Stimulated activated CD4-positive, alpha-beta T cell treated with anti-CD3 and anti-CD28 coated beads, TNF-alpha, amount 100 ng/mL, for 1 hour (primary cell): ENCODE data around the gene RLBP1.
A peak's percentile ranks its signal among the peaks of the same experiment; 100 is the strongest.

Experiments used
- DNase-seq, 3 donors: peaks; one replicate each; pipeline ENCODE4 v3.0.0-alpha.2; 2020; ENCODE audit warnings: low read depth in 3 of 3, low spot score in 1 of 3

Gene RLBP1

GRCh38 chr15:89206908-89207331, 14.5 kb downstream of the RLBP1 start:
- peak; percentile 24 to 68 (median 37) for DNase-seq

DNA sequence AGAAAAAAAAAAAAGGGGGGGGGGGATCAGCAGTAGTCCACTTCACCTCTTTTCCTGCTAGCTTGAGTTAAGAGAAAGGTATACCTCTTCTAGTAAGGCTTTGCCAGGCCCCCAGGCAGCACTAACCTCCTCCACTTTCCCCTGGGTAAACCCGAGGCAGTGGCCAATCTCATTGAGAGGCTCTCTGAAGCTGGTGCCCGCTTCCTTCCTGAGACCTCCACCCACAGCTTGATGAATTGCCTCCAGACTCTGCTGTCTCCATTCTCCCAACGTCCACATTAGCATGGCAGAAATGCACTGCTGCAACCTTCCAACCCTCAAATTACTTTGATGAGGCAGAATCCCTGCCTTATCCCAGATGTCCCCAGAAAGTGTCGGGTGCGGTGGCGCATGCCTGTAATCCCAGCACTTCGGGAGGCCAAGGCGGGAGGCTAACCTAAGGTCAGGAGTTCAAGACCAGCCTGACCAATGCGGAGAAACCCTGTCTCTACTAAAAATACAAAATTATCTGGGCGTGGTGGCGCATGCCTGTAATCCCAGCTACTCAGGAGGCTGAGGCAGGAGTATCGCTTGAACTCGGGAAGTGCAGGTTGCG, 15.3 kb downstream of the RLBP1 start:
- DNase-seq, result no peak

DNA sequence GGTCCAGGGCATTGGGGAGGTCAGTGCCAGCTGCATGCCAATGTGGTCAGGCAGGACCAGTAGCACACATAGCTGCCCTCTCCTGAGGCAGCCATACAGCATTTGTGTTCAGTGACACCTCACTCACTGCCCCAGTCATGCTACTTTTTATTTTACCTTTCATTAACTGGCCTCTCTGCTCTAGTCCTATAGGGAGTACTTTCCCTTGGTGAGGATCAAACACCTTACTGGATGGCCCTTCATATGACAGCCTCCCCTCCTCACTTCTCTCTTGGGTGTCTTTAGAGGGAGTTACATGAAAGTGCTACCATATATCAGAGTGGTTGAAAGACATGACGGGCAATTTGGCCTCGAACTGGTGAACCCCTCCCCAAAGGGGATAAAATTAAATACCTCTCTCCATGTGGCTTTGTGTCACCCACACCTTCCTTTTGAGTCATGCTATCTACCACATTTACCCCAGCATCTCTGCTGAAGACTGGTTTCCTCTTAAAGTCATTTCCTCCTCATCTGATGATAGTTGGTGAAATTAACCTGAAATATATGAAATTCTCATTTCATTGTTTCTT, 17.6 kb downstream of the RLBP1 start:
- no peak for DNase-seq

DNA sequence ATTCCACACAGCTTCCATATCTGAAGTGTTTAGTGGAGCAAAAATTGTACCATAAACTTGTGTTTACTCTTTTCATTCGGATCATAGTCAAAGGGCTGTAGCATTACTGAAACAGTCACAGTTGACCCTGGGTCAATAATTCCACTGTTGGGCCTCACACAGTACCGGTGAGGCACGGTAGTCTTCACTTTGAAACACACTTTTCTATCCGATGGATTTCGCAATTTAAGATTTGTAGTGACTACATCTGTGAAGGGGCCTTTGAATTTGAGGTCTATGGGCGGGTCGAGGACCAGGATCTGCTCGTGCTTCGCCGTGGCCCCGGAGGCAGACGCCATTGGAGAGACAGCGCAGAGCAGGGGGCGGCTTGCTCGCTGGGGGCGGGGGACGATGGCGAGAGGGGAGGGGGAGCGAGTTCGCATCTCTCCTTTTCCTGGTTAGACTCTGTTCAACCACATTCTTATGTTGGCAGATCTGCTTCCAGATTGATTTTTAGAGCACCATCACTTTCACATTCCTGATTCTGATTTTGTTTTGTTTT, 19.8 kb downstream of the RLBP1 start:
- DNase-seq, result no peak

DNA sequence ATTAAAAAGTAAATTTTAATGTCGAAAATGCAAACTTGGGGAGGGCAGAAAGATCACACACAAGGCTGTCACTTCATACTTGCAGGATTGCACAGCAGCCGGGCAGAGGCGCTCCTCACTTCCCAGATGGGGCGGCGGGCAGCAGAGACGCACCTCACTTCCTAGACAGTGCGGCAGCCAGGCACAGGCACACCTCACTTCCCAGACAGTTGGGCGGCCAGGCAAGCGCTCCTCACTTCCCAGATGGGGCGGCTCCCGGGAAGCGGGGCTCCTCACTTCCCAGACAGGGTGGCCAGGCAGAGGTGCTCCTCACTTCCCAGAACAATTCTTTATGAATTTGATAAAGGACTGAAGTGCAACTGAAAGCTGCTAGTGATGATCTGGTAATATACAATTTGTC, 21.2 kb downstream of the RLBP1 start:
- no peak for DNase-seq

DNA sequence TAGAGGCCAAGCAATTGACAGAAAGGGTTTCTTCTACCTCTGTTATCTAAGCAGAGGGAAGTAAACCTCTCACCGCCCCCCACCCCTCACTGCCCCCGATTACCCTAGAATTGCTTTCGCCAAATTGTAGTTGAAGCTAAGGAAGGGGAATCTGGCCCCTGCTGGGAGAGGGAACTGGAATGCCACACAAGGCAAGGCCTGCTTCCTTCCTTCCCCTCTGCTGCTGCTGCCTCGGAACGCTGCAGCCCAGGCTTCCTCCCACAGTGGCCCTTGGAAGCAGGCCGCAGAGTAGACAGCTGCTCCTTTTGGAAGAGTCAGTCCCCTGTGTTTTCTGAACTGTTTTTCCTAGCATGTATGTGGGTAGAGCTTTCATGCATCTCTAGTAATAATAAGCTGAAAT, 21.6 kb downstream of the RLBP1 start:
- DNase-seq, result no peak

DNA sequence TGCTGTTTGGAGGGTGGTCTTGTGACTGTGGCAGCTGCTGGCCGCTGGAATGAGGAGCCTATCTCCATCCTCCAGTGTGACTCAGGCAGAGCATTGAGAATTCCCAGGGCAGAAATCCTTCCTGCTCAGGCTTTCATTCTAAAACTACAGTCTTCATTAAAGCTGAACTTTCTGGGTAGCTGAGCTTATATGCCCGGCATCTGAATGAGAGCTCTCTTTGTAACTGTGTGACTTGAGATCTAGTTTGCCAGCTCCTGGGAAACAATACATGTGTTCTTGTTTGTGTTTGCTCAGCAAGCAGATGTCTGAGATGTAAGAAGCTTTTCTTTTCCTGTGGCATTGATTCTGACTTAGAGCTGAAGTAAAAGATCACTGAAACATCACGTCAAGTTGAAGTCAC, 22.4 kb downstream of the RLBP1 start:
- no peak for DNase-seq

DNA sequence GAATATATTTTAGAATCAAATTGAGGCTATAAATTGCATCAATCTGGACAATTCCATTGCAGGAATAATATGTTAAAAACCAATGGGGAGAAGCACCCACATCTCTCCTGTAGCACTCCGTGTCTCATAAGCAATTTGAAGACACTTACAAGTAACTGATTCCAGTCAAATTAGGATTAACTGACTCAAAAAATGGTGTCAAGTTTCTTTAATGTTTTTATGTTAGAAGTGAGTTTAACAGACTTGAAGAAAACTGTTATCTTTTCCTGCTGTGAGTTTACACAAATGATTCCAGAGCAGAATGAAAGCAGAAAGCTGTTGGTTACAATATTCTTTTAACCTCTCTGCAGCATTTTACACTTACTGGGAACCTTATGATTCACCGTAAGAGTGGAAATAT, 23.2 kb downstream of the RLBP1 start:
- no peak for DNase-seq

DNA sequence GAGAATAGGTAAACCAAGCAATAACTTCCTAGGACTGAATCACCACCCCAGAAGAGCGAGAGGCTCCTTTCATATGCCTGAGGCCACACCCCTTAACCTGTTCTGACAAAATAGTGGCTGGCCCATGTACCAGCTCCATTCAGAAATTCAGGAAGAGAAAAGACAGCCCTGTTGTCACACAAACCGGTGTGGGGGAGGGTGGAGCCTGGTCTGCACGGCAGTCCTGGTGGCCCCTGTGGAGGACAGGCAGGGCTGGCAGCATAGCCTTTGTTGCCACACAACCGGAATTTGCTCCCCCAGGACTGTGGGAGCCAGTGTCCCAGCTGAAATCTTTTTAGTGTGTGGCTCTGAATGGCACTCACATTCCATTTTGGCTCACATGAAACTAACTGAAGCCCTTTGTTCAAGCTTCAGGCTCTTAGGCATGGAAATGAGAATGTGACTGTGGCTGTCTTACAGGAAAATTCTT, 23.8 kb downstream of the RLBP1 start:
- DNase-seq, result no peak

GRCh38 chr15:89196994-89197393, 24.4 kb downstream of the RLBP1 start:
- no peak for DNase-seq

GRCh38 chr15:89196241-89196640, 25.1 kb downstream of the RLBP1 start:
- no peak for DNase-seq

DNA sequence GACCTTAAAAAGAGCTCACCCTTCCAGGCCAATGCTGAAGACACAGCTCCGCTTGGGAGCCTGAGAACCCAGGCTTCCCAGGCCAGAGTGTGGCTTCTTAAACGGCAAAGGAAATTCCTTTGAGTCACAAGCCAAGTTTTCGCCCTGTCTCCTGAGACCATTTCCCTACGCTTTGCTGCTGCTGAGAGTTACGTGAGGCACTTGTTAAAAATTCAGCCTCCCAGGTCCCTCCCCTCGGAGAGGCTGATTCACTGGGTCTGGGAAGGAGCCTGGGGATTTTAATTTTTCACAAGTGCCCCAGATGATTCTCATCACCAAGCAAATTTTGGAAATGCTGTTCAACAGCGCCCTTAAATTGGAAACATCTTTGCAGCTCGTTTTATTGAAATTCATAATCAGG, 25.5 kb downstream of the RLBP1 start:
- DNase-seq, result no peak

DNA sequence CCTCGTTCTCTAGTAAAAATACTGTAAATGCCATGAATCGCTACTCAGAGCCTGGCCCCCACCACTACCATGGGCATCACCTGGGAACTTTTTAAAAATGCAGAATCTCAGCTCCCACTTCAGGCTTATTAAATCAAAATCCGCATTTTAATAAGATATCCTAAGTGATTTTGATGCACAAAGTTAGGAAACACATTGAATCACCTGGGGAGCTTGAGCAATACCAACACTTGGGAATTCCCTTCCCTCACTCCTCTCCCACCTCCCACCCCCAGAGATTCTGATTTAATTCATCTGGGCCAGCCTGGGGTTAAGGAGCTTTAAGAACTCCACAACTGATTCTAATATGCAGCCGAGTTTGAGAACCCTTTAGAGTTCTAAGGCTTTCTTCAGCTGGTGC, 26.8 kb downstream of the RLBP1 start:
- no peak for DNase-seq

GRCh38 chr15:89192766-89193165, 28.6 kb downstream of the RLBP1 start:
- DNase-seq, result no peak

- no peak for DNase-seq
Observed at GRCh38 chr15:89192136-89192535, 29.2 kb downstream of the RLBP1 start.

- DNase-seq, result no peak
Observed at GRCh38 chr15:89187986-89188514, 33.3 kb downstream of the RLBP1 start.

DNA sequence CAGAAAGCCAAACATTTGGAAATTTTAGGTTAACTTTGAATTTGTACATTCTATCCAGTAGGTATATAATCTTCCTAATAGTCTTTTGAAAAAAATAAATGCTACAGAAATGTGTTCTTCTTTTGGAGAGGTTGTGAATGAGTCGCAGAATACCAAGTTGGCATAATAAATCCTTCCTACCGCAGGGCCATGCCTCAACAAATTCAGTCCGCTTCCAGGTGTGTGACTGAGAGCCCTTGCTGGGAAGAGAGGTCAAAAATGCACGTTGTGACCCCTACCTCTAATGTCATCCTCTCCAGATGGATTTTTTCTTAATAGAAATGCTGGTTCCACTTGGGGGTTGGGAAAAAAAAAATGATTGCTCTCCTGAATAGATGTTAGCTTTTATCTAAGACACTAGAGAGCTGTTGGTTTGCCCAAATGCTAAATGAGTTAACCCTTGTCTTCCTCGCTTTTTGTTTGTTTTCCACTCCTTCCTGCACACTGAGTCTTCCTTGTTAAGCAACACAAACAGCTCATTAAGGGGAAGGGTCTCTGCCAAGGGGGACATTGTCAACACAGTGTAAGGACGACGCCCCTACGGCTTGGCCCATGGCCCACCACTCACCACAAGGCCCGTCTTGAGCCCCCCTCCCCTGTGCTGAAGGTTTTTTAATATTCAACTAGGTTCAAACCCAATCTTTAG, 33.9 kb downstream of the RLBP1 start:
- no peak for DNase-seq

- DNase-seq, result no peak
Observed at GRCh38 chr15:89186803-89187202, 34.6 kb downstream of the RLBP1 start.

DNA sequence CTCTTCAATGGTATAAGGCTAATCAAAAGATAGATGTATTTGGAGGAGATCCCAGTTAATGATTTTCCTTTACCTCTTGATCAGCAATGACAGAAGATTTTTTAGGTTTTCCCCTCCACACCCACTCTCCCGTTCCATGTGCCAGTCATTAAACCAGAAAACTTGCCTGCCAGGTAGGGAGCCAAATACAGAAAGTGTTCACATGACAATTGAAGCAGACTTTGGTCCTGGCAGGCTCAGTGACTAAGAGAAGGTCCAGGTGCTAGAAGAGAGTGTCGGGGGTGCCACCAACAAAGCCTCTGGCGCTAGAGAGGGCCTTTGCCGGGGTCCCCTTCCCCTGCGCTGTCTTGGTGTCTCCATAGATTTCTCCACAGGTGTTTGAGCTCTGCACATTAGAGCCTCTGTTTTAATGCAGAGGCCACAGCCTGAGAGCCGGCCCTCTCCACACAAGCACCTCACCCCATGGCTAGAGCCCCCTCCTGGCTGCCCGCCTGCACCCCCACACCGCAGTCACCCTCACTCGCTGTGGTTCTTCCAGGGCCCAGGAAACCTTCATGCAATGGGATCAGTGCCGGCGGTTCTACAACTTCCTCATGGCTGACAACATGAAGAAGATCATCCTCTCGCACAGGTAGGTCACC, 36.4 kb downstream of the RLBP1 start:
- DNase-seq, result no peak

- DNase-seq, result no peak
Observed at GRCh38 chr15:89184357-89184756, 37.0 kb downstream of the RLBP1 start.

GRCh38 chr15:89179966-89180875, 41.2 kb downstream of the RLBP1 start:
- no peak for DNase-seq
